GM21515 (cell line): ENCODE measurements around the gene ARL5C.

Experiments used
- ATAC-seq: cut with Tn5 transposase; IDR thresholded peaks from one replicate; pipeline ENCODE4 v1.9.1; 2021; ENCODE audit not compliant: unreplicated experiment

ARL5C gene

DNA sequence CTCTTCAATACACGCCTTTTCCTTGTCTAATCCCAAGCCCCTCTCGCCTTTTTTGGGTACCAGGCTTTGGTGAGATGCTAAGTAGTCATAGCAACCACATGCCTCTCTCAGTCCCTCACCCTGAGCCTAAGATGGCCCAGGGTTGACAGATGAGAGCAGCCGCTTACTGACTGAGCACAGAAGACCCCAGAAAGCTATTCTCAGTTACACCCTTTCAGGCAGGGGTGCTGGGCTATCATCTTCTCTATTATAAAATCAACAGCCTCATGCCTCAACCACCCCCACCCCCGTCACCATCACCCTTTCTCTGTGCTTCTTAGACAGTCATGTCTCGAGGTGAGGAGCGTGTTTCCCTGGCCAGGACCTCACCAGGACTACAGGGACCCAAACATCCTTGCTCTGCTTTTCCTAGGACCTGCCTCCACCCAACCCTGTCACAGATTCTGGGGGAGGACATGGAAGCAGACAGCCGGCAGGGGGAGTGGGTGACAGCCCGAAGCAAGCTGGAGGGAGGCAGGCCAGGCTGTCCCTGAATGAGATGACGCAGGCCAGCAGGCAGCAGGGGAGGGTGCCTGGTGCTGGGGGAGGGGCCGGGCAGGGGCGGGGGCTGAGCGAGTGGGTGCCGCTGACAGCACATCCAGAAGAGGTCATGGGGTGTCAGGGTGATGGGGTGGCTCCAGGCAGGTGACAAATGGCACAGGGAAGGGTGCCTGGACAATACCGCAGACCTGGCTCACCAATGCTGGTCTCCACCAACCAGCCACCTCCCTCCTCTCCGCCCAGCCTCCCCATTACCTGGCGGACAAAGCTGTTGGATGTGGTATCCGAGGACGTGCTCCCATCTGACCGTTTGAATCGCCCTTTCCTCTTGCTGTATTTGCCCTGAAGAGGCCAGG is 28.4 kb upstream of the ARL5C start:
- no peak for ATAC-seq

DNA sequence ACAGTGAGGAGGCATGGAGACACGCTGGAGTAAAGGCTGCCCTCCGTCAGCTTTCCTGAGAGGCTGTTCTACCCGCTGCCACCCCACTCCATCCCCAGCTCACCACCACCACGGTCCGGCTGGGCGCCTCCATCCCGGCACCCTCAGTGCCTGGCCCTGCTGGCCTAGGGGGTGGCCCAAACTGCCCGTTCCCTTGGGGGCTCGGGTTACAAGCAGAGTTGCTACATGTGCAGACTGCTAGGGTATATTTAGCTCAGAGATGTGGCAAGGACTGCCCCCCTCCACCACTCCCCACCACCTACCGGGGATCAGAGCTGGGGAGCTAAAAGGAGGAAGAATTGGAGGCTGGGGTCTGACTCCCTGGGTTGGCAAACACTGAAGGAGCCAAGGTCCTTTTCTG is 27.4 kb upstream of the ARL5C start:
- no peak for ATAC-seq

DNA sequence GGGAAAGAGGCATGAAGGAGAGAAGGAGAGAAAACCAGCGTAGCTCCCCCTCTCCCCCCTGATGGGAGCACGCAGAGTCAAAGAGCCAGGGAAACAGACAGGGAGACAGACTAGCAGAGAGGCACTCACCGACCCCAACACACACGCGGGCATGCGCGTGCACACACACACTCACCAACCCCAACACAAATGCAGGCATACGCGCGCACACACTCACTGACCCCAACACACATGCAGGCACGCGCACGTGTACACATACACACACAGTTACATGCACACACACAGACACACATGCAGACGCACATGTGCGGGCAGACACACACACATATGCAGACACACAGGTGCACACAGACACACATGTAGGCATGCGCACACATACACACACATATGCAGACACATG is 26.9 kb upstream of the ARL5C start:
- no peak for ATAC-seq

DNA sequence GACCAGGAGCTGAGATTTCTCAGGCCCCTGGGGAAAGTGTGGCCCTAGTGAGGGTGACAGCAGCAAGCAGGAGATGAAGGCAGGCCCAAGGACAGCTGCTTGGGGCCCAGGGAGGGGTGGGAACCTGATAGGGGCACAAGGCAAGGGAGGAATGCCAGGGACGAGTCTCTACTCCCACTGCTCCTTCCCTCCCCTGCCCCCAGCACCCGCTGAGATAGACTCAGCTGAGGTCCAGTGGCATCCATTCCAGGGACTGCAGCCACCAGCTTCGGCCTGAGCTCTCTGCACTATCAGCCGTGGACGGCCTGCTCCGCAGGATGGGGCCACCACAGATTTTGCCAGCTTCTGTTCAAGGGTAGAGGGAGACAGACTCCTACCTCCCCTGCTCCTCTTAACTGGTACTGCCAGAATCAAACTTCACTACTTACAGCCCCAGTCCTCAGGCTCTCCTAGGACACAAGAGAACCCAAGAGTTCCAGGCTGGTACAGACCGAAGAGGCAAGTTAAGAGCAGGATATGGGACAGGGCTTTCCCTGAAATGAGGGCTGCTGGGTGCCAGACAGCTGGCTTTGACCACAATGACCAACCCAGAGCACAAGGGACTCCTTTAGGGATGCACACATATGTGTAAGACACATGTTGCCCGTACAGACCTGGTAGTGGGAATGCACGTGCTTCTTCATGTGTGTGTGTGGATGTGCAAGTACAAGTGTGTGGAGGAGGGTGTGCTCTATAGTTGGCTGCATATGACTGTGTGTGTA is 26.0 kb upstream of the ARL5C start:
- ATAC-seq: no peak

DNA sequence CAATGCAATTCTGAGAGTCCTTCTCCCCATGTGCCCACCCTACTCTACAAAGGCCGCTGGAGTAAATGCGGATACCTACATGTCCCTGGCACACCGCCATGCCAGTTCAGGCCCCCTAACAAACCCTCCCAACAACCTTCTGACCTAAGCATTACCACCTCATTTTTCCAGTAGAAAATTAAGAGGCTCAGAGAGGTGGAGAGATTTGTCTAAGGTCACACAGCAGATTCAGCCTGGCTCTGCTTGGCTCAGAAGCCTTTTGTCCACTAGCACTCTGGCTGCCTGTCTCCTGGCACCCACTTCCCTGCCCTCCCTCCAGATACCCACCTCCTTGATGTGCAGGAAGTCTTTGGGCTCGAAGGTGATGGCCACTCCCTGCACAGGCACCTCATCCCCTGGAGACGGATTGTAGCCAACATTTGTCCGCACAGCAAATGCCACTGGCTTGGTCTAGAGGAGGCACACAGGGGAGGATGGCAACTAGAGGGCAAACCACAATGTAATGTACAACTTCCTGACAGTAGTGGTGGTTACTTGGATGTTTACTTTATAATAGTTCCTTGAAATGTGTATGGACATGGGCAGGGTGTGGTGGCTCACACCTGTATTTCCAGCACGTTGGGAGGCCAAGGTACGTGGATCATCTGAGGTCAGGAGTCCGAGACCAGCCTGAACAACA is 21.3 kb upstream of the ARL5C start:
- ATAC-seq: no peak

DNA sequence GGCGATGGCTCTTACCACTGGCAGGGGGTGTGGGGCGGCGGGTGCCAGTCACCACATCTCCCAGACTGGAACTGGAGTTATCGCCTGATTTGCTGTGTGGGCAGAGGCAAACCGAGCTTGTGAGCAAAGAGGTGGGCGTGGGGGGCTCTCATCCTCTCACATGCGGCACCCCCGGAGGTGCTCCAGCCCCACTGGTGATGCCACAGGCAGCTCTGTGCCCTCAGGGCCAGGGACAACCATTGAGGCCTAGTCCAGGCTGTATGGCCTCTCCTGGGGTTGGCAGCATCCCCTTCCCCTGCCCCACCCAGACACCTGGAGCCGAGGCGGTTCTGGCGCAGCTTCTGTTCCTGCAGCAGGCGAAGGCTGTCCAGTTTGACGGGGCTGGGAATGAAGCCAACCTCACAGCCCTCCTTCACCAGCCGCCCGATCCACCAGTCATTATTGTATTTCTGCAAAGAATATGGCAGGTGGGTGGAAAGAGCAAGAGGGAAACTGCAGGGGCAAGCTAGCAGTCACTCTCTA is 20.6 kb upstream of the ARL5C start:
- ATAC-seq: no peak

DNA sequence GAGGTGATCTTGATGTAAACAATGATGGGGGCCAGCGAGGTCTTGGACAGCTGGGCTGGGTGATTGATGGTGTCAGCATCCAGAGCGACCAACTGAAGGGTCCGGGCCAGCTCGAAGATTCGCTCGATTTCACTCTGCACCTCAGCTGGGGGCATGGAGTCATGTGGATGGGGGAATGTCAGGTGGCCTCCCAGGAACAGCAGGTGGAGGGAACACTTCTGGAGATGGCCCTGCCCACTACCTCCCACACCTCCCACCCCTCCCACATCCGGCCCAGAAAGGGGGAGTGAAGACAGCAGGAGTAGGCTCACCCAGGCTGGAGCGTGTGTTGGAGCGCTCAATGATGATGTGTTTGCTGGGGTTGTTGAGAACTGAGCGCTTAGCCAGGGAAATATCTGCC is 17.8 kb upstream of the ARL5C start:
- no peak for ATAC-seq

DNA sequence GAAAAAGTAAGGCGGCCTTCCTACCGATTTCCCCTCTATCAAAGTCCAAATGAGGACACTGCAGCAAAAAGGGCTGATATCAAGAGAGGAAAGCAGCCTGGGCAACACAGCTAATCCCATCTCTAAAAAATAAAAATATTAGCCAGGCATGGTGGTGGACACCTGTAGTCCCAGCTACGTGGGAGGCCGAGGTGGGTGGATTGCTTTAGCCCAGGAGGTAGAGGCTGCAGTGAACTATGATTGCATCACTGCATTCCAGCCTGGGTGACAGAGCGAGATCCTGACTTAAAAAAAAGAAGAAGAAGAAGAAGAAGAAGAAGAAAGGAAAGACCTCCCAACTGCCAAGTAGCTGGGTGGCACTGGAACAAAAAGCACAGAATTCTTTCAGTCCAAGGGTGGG is 17.1 kb upstream of the ARL5C start:
- no peak for ATAC-seq

DNA sequence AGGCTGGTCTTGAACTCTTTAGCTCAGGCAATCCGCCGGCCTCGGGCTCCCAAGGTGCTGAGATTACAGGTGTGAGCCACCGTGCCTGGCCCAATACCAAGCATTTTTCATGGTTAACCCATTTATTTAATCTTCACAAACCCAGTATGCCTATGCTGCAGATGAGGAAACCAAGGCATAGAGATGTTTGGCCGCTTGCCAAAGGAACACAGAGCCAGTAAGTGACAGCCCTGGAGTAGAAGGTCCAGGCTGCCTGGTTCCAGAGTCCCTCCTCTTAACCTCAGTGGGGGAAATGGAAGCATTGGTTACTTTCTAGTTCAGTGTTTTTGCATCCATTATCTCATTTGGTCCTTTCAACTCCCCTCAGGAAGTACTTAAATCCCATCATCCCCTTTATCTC is 15.3 kb upstream of the ARL5C start:
- no peak for ATAC-seq

DNA sequence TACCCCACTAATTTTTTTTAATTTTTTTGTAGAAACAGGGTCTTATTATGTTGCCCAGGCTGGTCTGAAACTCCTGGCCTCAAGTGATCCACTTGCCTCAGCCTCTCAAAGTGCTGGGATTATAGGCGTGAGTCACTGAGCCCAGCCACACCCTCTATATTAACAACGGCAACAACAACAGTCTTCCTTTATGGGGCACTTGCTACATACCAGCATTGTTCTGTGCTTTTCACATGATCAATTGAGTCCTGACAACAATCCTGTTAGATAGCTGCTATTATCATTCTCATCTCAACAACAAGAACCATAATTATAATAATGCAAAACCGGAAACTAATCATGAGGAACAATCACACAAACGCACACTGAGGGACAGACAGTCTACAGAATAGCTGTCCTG is 12.6 kb upstream of the ARL5C start:
- ATAC-seq: no peak

DNA sequence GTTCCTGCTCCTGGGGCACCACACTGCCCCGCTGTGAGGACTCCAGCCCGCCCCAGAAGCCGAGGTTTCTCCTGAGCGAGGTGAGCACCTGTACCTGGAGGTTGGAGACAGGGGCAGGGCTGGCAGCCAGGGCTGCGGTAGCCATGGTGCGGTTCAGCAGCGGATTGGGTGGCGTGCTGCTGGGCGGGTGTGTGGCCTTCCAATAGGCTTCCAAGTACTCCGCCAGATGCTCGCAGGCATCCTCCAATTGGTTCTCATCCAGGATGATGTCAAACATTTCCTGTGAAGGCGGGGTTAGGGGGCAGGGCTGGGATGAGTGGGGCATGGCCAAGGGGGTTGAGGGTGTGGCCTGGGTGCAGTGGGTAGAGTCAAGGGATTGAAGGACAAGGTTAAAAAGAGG is 11.3 kb upstream of the ARL5C start:
- no peak for ATAC-seq

DNA sequence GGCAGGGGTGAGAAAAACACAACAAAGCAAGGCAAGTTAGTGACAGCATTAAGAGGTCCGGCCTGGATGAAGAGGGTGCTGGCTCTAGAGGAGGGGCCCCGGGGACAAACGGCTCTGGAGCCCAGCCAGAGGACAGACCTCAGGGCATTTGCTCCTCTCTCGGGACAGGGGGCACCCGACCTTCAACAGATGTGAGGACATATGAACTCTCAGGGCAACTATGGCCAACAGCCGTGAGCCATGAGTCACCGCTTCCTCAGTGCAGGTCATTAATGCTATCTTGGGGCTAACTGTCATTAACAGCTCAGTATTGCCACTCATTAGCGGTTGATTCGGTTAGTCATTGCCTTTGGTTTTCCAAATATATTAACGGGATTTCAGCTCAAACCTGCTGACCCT is 9.7 kb upstream of the ARL5C start:
- ATAC-seq: no peak

DNA sequence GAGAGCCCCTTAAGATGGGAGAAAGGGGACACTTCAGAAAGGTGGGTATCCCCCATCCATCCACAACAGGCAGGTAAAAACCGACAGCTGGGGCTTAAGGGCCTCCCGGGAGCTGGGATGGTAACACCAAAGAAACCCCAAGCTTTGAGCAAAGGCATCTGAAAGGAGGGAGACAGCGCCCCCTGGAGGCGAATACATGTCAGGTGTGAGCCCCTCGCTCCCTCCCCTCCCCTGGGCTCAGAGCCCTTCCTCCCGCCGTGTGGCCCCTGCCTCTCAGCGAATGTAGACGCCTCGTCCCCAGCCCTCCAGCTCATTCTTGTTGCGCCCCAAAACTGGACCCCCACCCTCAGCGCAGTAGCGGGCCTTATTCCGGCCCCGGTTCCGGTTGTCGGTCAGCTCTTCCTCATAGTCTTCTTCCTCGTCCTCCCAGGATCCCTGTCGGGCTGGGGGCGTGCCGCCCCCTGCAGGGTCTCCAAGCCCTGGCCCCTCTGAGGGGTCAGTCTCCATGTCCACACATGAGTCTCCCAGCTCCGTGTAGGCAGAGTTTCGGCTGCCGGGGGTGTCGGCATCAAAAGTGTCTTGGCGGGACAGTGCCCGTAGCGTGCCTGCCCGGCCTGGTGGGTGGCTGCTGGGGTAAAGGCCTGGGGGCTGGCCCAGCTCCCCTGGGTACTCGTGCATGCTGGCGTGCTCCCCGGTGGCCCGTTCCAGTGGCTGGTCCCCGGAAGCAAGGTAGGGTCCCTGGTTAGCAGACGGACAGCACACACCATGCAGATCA is 9.1 kb upstream of the ARL5C start:
- no peak for ATAC-seq

DNA sequence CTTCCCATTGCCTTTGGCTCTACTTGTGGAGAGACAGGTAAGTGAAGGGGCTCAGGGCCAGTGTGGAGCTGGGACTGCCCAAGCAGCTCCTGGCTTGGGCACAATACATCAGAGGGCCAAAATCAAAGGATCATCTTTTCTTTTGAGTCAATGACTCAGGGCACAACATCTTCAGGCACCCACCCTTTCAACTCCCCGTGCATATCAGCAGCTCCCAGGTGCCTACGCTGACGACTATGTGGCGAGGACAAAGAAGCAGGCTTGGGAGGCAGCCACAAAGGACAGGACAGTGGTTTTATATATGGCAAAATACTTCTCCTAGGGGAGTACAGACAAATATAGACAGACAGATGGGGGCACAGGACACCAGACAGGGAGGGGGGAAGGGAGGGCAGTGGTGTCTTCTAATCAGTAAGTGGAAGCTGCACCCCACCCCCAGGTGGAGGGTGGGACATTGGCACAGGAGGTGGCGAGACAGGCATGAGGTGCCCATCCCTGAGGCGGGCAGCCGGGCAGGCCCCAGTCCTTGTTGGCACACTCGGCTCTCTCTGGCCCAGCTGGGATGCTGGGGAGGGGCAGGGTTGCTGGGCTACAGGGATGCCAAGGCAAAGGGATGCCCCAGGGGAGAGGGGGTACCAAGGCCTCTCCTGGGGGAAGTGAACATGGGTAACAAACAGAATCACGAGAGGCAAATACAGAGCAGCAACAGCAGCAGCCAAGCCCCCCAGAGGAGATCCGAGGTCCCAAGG is 7.7 kb upstream of the ARL5C start:
- no peak for ATAC-seq

DNA sequence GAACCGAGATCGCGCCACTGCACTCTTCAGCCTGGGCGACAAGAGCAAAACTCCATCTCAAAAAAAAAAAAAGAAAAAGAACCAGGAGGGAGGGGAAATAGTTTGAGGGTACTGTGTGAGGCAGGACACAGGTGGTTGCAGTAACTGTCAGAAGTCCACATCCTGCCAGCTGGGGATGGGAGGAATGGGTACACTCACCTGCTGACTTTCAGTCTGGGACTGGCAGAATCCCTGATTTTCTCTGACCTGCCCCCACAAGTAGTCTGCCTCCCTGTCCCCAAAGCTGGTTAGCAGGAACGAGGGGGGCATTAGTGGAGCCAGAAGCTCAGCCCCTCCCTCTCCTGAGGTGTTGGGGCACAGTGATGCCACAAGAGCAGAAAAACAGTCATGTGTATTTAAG is 7.1 kb upstream of the ARL5C start:
- no peak for ATAC-seq

DNA sequence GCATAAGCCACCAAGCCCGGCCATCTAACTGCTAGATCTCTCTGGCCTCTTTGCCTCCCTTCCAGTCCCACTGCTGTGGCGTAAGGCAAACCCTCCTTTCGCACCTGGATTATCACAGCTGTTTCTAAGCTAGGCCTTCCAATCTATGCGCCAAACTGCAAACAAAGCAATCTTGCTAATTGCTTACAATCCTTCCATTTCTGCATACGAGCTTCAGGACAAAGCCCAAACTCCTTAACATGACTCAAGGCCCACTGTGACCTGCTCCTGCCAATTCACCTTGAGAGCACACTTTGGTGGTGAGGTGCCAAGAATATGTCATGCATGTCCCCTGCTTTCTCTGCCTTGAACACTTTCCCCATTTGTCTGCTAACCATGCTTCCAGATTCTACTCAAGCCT is 6.0 kb upstream of the ARL5C start:
- no peak for ATAC-seq

DNA sequence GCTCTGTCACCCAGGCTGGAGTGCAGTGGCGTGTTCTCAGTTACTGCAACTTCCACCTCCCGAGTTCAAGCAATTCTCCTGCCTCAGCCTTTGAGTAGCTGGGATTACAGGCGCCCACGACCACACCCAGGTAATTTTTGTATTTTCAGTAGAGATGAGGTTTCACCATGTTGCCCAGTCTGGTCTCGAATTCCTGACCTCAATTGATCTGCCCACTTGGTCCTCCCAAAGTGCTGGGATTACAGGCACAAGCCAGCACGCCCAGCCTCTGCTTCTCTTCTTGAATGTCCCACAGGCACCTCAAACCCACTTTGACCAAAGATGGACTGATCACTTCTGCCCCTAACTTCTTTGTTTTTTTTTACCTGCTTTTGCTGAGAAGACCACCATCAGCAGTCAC is 4.6 kb upstream of the ARL5C start:
- ATAC-seq: no peak

DNA sequence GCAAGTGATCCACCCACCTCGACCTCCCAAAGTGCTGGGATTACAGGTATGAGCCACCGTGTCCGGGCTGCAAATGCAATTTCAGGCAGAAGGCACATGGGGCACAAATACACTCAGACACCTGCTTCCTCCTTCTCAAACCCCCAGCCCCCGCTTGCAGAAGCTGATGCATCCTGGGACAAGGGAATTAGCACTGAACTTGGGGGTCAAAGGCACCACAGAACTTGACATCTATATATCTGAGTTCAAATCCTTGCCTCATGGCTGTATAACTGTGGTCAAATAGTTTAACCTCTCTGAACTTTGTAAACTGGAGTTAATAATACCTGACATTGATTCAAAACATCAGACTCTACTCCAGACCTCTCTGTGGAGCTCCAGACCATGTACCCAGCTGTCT is 4.1 kb upstream of the ARL5C start:
- ATAC-seq: no peak

DNA sequence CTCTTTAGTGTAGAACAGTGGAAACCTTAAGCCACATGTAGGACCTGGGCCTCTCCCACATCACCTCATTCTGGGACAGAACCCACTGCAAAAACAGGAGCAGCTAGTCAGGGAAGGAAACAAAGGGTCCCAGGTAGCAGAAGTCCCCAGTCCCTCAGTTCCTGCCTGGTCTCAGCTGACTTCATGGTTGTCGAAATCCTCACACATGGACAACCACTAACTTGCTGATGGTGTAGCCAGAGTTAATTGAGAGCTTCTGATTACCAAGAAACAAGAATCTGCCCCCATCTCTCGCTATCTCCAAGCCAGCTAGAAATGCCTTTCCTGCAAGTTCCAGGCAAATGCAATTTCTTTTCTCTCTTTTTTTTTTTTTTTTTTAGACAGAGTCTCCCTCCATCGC is 3.6 kb upstream of the ARL5C start:
- no peak for ATAC-seq

DNA sequence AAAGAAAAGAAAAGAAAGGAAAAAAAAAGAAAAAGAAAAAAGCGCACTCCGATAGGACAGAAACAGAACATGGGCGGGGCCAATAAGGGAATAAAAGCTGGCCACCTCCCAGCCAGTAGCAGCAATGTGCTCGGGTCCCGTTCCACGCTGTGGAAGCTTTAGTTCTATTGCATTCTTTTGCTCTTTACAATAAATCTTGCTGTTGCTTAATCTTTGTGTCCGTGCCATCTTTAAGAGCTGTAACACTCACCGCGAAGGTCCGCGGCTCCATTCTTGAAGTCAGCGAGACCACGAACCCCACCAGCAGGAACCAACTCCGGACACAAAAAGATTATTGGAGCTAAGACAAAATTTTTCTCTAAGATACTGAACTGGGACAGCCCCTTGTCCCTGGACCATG is 3.1 kb upstream of the ARL5C start:
- no peak for ATAC-seq
